SU-DHL-6 (cell line): Measurements from ENCODE around the gene CLCN7.

Experiments
- H2AFZ ChIP-seq: fragments of 200-600 bp; sonication (generic); 2 replicates; pipeline ENCODE4 v1.6.1; 2014; ENCODE audit warnings: low read depth, mild to moderate bottlenecking, moderate library complexity, mixed read lengths, antibody characterized with exemption, low read length; ENCODE audit not compliant: severe bottlenecking
- H3F3A ChIP-seq: fragments of 200-600 bp; shearing (Covaris generic); 2 replicates; pipeline ENCODE4 v1.6.0; 2016; ENCODE audit warnings: antibody characterized with exemption, mild to moderate bottlenecking; ENCODE audit not compliant: insufficient read depth
- H3K27ac ChIP-seq: fragments of 200-600 bp; sonication (generic); 2 replicates; pipeline ENCODE4 v1.5.1; 2016; ENCODE audit warnings: low read depth, mild to moderate bottlenecking, low read length, moderate library complexity, mixed read lengths
- H3K27me3 ChIP-seq: fragments of 200-600 bp; sonication (generic), shearing (Covaris generic); 2 replicates; pipeline ENCODE4 v1.6.0; 2014; ENCODE audit warnings: mild to moderate bottlenecking, low read length
- H3K36me3 ChIP-seq: fragments of 200-600 bp; sonication (generic); 2 replicates; pipeline ENCODE4 v1.6.1; 2014; ENCODE audit warnings: mild to moderate bottlenecking, low read length, mixed read lengths
- H3K4me2 ChIP-seq: fragments of 300-600, 200-600 bp; shearing (Covaris generic), sonication (generic); 2 replicates; pipeline ENCODE4 v1.6.0; 2014; ENCODE audit warnings: low read length, low read depth, mild to moderate bottlenecking; ENCODE audit not compliant: poor library complexity, severe bottlenecking
- H3K4me3 ChIP-seq: fragments of 200-600 bp; sonication (generic); 2 replicates; pipeline ENCODE4 v1.5.1; 2014; ENCODE audit warnings: antibody characterized with exemption, low read length, mild to moderate bottlenecking, mixed read lengths; ENCODE audit not compliant: insufficient read depth, poor library complexity, severe bottlenecking
- H3K79me2 ChIP-seq: fragments of 200-600 bp; sonication (generic); 2 replicates; pipeline ENCODE4 v1.6.1; 2014; ENCODE audit warnings: mild to moderate bottlenecking, low read length, moderate library complexity; ENCODE audit not compliant: insufficient read depth
- H3K9ac ChIP-seq: fragments of 200-600 bp; sonication (generic); 2 replicates; pipeline ENCODE4 v1.7.0; 2014; ENCODE audit warnings: mild to moderate bottlenecking, low read length
- H3K9me2 ChIP-seq: fragments of 200-600 bp; sonication (generic); replicated peaks from 2 replicates; pipeline ENCODE4 v1.6.1; 2014; ENCODE audit warnings: low read length; ENCODE audit not compliant: insufficient read depth
- H3K9me3 ChIP-seq: fragments of 200-600 bp; sonication (generic); 2 replicates; pipeline ENCODE4 v1.6.1; 2014; ENCODE audit warnings: low read length, mixed read lengths; ENCODE audit not compliant: insufficient read depth
- H4K20me1 ChIP-seq: fragments of 200-600 bp; sonication (generic); 2 replicates; pipeline ENCODE4 v1.6.1; 2014; ENCODE audit warnings: low read depth, mild to moderate bottlenecking, antibody characterized with exemption, low read length, moderate library complexity, mixed read lengths
- CTCF ChIP-seq: fragments of 200-600 bp; sonication (generic); IDR thresholded peaks from one replicate; pipeline ENCODE4 v1.5.1; 2017; ENCODE audit warnings: antibody characterized with exemption, mild to moderate bottlenecking, low read length, moderate library complexity; ENCODE audit not compliant: insufficient read depth, poor library complexity, severe bottlenecking
- EZH2phosphoT487 ChIP-seq: fragments of 200-600 bp; sonication (generic), shearing (Covaris generic); conservative IDR thresholded peaks from 2 replicates; pipeline ENCODE4 v1.6.1; 2018; ENCODE audit warnings: mild to moderate bottlenecking, antibody characterized with exemption, low read length, moderate library complexity, mixed read lengths

CLCN7 gene

DNA sequence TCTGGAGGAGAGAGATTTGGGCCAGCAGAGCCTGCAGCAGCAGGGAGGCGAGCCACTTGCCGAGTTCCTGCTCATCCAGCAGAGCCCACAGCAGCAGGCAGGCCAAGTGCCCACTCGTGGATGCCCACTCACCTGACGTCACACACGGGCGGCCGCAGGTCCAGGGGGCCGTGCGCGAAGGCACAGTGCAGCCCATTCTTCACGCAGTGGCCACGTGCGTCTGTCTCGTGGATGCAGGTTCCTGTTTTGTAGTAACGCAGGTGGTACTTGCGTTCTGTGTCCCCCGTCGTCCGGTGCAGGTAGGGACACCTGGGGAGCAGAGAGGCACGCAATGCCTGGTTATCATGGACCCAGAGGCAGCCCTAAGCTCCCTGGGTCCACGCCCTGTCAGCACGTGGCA is 71.8 kb downstream of the CLCN7 start:
- H4K20me1 ChIP-seq = no peaks in the 10 kb centered on the region
- no peak overlapping the region for H3K27ac ChIP-seq
- no peaks in the 10 kb centered on the region for H3K36me3 ChIP-seq
- no peak overlapping the region for H2AFZ ChIP-seq
- H3K9ac ChIP-seq = no peak overlapping the region
- H3F3A ChIP-seq = no peaks in the 10 kb centered on the region
- H3K9me3 ChIP-seq = no peaks in the 10 kb centered on the region
- H3K4me3 ChIP-seq = no peak overlapping the region
- H3K27me3 ChIP-seq = no peaks in the 10 kb centered on the region
- TF ChIP-seq CTCF (no peak), EZH2phosphoT487 (no peak)
- H3K4me2 ChIP-seq = no peak overlapping the region
- H3K79me2 ChIP-seq = peaks cover 7% of the 10 kb centered on the region; the same call in 1 of the 2 replicates
- no peaks in the 10 kb centered on the region for H3K9me2 ChIP-seq

- Histone ChIP-seq H3K27ac (no peak overlapping the region), H3K79me2 (no peaks in the 10 kb centered on the region), H3K27me3 (no peaks in the 10 kb centered on the region), H3K36me3 (no peaks in the 10 kb centered on the region), H3F3A (no peaks in the 10 kb centered on the region), H4K20me1 (no peaks in the 10 kb centered on the region), H2AFZ (no peak overlapping the region), H3K9ac (no peak overlapping the region), H3K4me3 (no peak overlapping the region), H3K9me3 (no peaks in the 10 kb centered on the region), H3K4me2 (no peak overlapping the region), H3K9me2 (no peaks in the 10 kb centered on the region)
- TF ChIP-seq EZH2phosphoT487 (no peak), CTCF (no peak)
These were observed 73.1 kb downstream of the CLCN7 start for GRCh38 chr16:1401758-1402154.

DNA sequence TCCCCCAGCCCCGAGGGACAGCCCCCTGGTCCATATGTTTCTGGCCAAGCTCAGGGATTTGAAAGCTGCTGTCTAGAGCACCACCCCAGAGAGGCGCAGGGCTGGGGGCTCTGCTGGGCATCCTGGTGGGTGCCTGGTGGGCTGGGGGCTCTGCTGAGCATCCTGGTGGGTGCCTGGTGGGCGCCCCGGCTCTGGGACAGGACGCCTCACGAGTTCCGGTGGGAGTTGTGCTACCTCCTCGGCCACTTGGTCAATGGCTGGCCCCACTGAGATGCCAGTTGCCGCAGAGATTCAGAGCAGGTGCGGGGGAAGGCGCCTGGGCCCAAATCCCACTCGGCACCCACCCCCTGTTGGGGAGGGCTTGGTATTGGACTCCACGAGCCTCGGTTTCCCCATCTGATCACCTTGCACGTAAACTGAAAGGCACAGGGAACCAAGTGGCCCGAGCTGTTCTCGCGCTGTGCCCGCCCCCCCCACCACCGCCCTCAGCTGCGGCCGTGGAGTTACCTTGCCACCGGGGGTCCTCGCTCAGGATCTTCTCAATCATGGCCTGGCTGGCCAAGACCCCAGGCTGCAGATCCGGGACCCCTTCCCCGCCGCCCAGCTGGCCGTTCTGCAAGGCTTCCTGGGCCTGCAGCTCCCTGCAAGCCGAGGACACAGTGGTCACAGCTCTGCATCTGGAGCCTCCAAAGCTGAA is 73.6 kb downstream of the CLCN7 start:
- Histone ChIP-seq H3K27ac (no peak overlapping the region), H3K9ac (no peak overlapping the region), H3K27me3 (no peaks in the 10 kb centered on the region), H3K4me3 (no peak overlapping the region), H2AFZ (no peak overlapping the region), H3K79me2 (no peaks in the 10 kb centered on the region), H4K20me1 (no peaks in the 10 kb centered on the region), H3K9me2 (no peaks in the 10 kb centered on the region), H3K36me3 (no peaks in the 10 kb centered on the region), H3K9me3 (no peaks in the 10 kb centered on the region), H3F3A (no peaks in the 10 kb centered on the region), H3K4me2 (no peak overlapping the region)
- TF ChIP-seq CTCF = no peak
- no peak for TF ChIP-seq EZH2phosphoT487
